GM20000 (cell line): ENCODE measurements around the gene MYO16.

Experiments used
- DNase-seq: peaks from one replicate; pipeline ENCODE4 v3.0.0; 2012; ENCODE audit warnings: low spot score
- TF ChIP-seq, protein P1 (sequence below): IDR thresholded peaks from 2 replicates; pipeline ENCODE4 v1.5.1; 2012; ENCODE audit warnings: mild to moderate bottlenecking, control low read depth; ENCODE audit errors: extremely low read depth, missing control alignments

Gene MYO16

GRCh38 chr13:109165417-109165904, 536.0 kb downstream of the MYO16 start:
- DNase-seq, result no peak
- TF ChIP-seq, protein P1, sequence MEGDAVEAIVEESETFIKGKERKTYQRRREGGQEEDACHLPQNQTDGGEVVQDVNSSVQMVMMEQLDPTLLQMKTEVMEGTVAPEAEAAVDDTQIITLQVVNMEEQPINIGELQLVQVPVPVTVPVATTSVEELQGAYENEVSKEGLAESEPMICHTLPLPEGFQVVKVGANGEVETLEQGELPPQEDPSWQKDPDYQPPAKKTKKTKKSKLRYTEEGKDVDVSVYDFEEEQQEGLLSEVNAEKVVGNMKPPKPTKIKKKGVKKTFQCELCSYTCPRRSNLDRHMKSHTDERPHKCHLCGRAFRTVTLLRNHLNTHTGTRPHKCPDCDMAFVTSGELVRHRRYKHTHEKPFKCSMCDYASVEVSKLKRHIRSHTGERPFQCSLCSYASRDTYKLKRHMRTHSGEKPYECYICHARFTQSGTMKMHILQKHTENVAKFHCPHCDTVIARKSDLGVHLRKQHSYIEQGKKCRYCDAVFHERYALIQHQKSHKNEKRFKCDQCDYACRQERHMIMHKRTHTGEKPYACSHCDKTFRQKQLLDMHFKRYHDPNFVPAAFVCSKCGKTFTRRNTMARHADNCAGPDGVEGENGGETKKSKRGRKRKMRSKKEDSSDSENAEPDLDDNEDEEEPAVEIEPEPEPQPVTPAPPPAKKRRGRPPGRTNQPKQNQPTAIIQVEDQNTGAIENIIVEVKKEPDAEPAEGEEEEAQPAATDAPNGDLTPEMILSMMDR, result no peak

DNA sequence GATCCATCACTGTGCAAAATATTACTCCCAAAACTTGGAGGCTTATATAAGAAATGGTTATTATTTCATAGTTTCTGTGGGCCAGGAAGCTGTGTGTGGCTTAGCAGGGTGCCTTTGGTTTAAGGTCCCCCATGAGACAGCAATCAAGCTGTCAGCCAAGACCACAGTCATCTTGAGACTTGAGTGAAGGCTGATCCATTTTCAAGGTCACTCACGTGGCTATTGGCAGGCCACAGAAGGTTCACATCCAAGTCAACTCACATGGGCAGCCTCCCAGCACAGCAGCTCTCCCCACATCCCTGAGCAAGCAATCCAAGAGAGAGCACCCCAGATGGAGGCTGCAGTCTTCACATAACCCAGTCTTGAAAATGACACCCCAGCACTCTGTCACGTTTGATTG, 537.4 kb downstream of the MYO16 start:
- no peak for DNase-seq
- TF ChIP-seq, protein P1, result no peak

DNA sequence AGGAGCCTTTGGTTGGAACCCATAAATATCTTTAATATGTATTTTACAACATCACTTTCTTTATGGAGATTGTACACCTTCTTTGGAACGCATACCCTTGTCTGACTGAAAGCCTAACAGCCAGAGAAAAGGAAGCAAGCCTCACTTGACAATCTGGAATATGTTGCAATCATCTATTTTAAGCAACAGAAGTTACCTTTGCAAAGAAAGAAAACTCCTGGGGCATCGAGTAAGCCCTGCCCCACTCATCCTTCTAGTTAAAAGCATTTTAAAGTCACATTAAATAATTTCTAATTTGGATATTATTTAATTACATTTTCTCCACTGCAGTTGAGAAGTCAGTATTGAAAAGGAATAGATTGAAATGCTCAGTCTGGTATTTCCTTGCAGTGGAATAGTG, 542.7 kb downstream of the MYO16 start:
- DNase-seq, result no peak
- TF ChIP-seq, protein P1, result no peak

GRCh38 chr13:109175666-109176065, 546.3 kb downstream of the MYO16 start:
- TF ChIP-seq, protein P1, result no peak
- DNase-seq, result no peak

- TF ChIP-seq, protein P1, result no peak
- DNase-seq, result no peak
Observed at GRCh38 chr13:109180905-109181425, 551.6 kb downstream of the MYO16 start.

GRCh38 chr13:109182777-109183465, 553.5 kb downstream of the MYO16 start:
- DNase-seq, result no peak
- TF ChIP-seq, protein P1, result no peak

DNA sequence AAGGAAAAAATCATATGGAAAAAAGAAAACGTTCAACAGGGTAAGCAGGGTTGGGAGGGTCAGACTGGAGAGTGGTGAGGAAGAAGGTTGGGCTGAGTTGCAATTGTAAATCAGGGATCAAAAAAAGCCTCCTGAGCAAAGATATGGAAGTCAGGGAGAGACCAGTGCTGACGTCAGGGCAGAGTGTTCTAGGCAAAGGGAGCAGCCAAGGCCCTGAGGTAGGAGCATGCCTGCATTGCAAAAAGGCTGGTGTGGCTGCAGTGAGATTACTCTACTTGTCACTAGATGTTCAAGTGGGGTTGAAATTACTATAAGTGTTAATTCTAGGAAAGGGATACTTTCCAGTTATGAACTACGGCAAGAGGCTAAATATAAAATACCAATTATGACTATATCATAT, 562.0 kb downstream of the MYO16 start:
- TF ChIP-seq, protein P1, result no peak
- DNase-seq, result no peak
